HepG2 (cell line): ENCODE measurements around the gene UBAC1. TPM values are rescaled to one million over a fixed set of nuclear protein-coding genes. Genes with fewer than 3 reads are reported as not detected.

ENCODE experiments used
- ARID5B ChIP-seq: IDR thresholded peaks from 2 replicates; pipeline ENCODE4 v1.4.0; 2020; ENCODE audit warnings: mild to moderate bottlenecking, missing genetic modification reagents
- CENPT ChIP-seq: sonication (generic); formaldehyde crosslinking; IDR thresholded peaks from 2 replicates; pipeline ENCODE4 v1.8.0; 2022; ENCODE audit warnings: low read depth, mild to moderate bottlenecking, moderate library complexity, missing genetic modification reagents
- KIAA2018 ChIP-seq: sonication (generic); formaldehyde crosslinking; IDR thresholded peaks from 2 replicates; pipeline ENCODE4 v1.5.0; 2020; ENCODE audit warnings: mild to moderate bottlenecking, missing genetic modification reagents, borderline replicate concordance
- MXD3 ChIP-seq: IDR thresholded peaks from 2 replicates; pipeline ENCODE4 v1.6.1; 2016; ENCODE audit warnings: mild to moderate bottlenecking, missing biosample characterization, missing genetic modification reagents
- PCBP2 ChIP-seq: fragments of 200-400 bp; formaldehyde crosslinking; optimal IDR thresholded peaks from 2 replicates; pipeline ENCODE3; 2018; ENCODE audit warnings: low read length, low read depth; ENCODE audit not compliant: poor library complexity, severe bottlenecking
- PHB2 ChIP-seq: fragments of 450-650 bp; IDR thresholded peaks from 2 replicates; pipeline ENCODE4 v1.6.1; 2018; ENCODE audit not compliant: partially characterized antibody
- PITX1 ChIP-seq: sonication (generic); formaldehyde crosslinking; IDR thresholded peaks from 2 replicates; pipeline ENCODE4 v1.5.1; 2020; ENCODE audit warnings: mild to moderate bottlenecking, missing genetic modification reagents
- TOE1 ChIP-seq: sonication (generic); formaldehyde crosslinking; IDR thresholded peaks from 2 replicates; pipeline ENCODE4 v1.4.0; 2020; ENCODE audit warnings: mild to moderate bottlenecking, missing genetic modification reagents
- XRCC5 ChIP-seq: fragments of 200-400 bp; formaldehyde crosslinking; optimal IDR thresholded peaks from 2 replicates; pipeline ENCODE3; 2017; ENCODE audit warnings: mild to moderate bottlenecking, low read length
- YEATS4 ChIP-seq: sonication (generic); formaldehyde crosslinking; IDR thresholded peaks from 2 replicates; pipeline ENCODE4 v1.4.0; 2020; ENCODE audit warnings: missing genetic modification reagents, borderline replicate concordance
- ZBTB34 ChIP-seq: sonication (generic); formaldehyde crosslinking; IDR thresholded peaks from 2 replicates; pipeline ENCODE4 v1.8.0; 2022; ENCODE audit warnings: mild to moderate bottlenecking, missing genetic modification reagents
- ZBTB8A ChIP-seq: sonication (generic); formaldehyde crosslinking; IDR thresholded peaks from 2 replicates; pipeline ENCODE4 v1.4.0; 2020; ENCODE audit warnings: mild to moderate bottlenecking, low read depth, missing genetic modification reagents, borderline replicate concordance
- ZFYVE20 ChIP-seq: sonication (generic); formaldehyde crosslinking; IDR thresholded peaks from 2 replicates; pipeline ENCODE4 v1.8.0; 2023; ENCODE audit warnings: low read depth, mild to moderate bottlenecking, moderate library complexity, missing genetic modification reagents, borderline replicate concordance
- polyA plus RNA-seq, 8 experiments: library from polyadenylated mRNA; depleted of rRNA in 3 of 8; stranded (reverse) in 7 of 8; unstranded in 1 of 8; fragments of >200 nt; fragmentation: Illumina TruSeq in 4 of 8; extraction: Trizol in 4 of 8; gene quantifications; 2 replicates each; pipeline versions ENCODE4 v1.2.1 to v1.2.3, GENCODE V29; 2011 to 2016; ENCODE audit warnings: low read depth in 4 of 8, missing spikeins in 1 of 8, mixed read lengths in 1 of 8; ENCODE audit not compliant: insufficient read depth in 1 of 8
- total RNA-seq, 5 experiments: library from RNA; depleted of rRNA; stranded (reverse); fragments of >200 nt; fragmentation: Illumina TruSeq; extraction: Trizol; gene quantifications; 2 replicates each; pipeline ENCODE4 v1.2.3, GENCODE V29; 2016; ENCODE audit warnings: low read depth in 1 of 5
- TF ChIP-seq, protein P1 (sequence below): sonication (generic); formaldehyde crosslinking; IDR thresholded peaks from 2 replicates; pipeline ENCODE4 v1.8.0; 2023; ENCODE audit warnings: mild to moderate bottlenecking, missing genetic modification reagents

The UBAC1 gene
- total and polyA plus RNA-seq, 2 of the 13 experiments (the other 11 are each of a cell fraction or from before 2014, with no cell fraction given): 32.2 to 34.1 TPM

GRCh38 chr9:135993409-135993742 lies 32.2 kb upstream of the UBAC1 start (continued):
- 0 out of 2 replicates have a peak, but pooled peaks have one; percentile 3 for TF ChIP-seq KIAA2018 (CRISPR knock-in tag)
- TF ChIP-seq XRCC5: no peak
- no peak for TF ChIP-seq PHB2
- TF ChIP-seq TOE1 (CRISPR knock-in tag): no peak
- TF ChIP-seq ZFYVE20 (CRISPR knock-in tag): 0 out of 2 replicates have a peak, but pooled peaks have one; percentile 25
- TF ChIP-seq, protein P1, sequence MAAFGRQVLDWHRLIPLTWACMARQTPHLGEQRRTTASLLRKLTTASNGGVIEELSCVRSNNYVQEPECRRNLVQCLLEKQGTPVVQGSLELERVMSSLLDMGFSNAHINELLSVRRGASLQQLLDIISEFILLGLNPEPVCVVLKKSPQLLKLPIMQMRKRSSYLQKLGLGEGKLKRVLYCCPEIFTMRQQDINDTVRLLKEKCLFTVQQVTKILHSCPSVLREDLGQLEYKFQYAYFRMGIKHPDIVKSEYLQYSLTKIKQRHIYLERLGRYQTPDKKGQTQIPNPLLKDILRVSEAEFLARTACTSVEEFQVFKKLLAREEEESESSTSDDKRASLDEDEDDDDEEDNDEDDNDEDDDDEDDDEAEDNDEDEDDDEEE (CRISPR knock-in tag): peak; percentile 65; the same call in 1 of the 2 replicates
- TF ChIP-seq MXD3: no peak
- TF ChIP-seq PCBP2: no peak
- peak; percentile 13; the same call in 1 of the 2 replicates for TF ChIP-seq PITX1 (CRISPR knock-in tag)
- no peak for TF ChIP-seq YEATS4 (CRISPR knock-in tag)
- no peak for TF ChIP-seq CENPT
- no peak for TF ChIP-seq ZBTB34 (CRISPR knock-in tag)
- TF ChIP-seq ARID5B (CRISPR knock-in tag): no peak
- no peak for TF ChIP-seq ZBTB8A (CRISPR knock-in tag)
